Measurements from ENCODE around the gene USP43. TPM values are rescaled to one million over a fixed set of nuclear protein-coding genes. Genes with fewer than 3 reads are reported as not detected.

USP43 gene
- total and polyA plus RNA-seq, 10 of the 15 experiments (the other 5 are each of a cell fraction or from before 2014, with no cell fraction given): 0.94 TPM; not detected in 9

- Histone ChIP-seq H4K20me1 (ENCODE audit: control insufficient read depth, insufficient read depth) (no peaks in the 10 kb centered on the region), H2AFZ (ENCODE audit: control insufficient read depth, low read depth, low read length) (no peak overlapping the region), H3K4me3 (no peak overlapping the region), H3K27me3 (replicated peaks in 1 of 2; ENCODE audit: control insufficient read depth in 2 of 2, insufficient read depth in 2 of 2, low read length in 1 of 2) (no peaks in the 10 kb centered on the region; a peak in 1 of 4 replicates), H3K36me3 (ENCODE audit: control insufficient read depth in 2 of 2, insufficient read depth in 2 of 2, low read length in 1 of 2) (no peaks in the 10 kb centered on the region), H3K27ac (ENCODE audit: control insufficient read depth, insufficient read depth) (no peak overlapping the region), H3K79me2 (ENCODE audit: control insufficient read depth, insufficient read depth, low read length) (no peaks in the 10 kb centered on the region), H3K4me2 (ENCODE audit: control insufficient read depth, insufficient read depth) (no peak overlapping the region), H3K9ac (ENCODE audit: control insufficient read depth, insufficient read depth, low read length) (no peak overlapping the region), H3K4me1 (ENCODE audit: control insufficient read depth, insufficient read depth, low read length) (no peaks in the 10 kb centered on the region), H3K9me3 (replicated peaks; ENCODE audit: control insufficient read depth, insufficient read depth, low read length) (no peaks in the 10 kb centered on the region)
- intact Hi-C loops (cut with micrococcal nuclease; ENCODE audit: unreplicated experiment): loop anchor here (2.0 kb wide), 1 partner anchor 39 kb away; no protein-coding TSS in a partner anchor
- BruUV-seq (replicated peaks): no TSS peak
- 18% methylated on average over 10 of the region's 11 CpGs for WGBS (ENCODE audit: insufficient coverage, insufficient replicate concordance, low lambda C conversion rate, missing lambda C conversion rate)
- no peak for DNase-seq (ENCODE audit: low read depth, low spot score)
- ChIA-PET RAD21 (ENCODE audit: unreplicated experiment) (interaction anchor here (1.4 kb wide), 1 partner anchor 39 kb away, joined by 3 read pairs; no protein-coding TSS in a partner anchor), CTCF (interaction anchor here (0.7 to 1.7 kb wide), 4 partner anchors 9 to 41 kb away, joined by 3 to 5 read pairs (median 4); no protein-coding TSS in a partner anchor), POLR2A (interaction anchor here (0.7 kb wide), 1 partner anchor 13 kb away, joined by 4 read pairs; no protein-coding TSS in a partner anchor), SMC1A (ENCODE audit: uncharacterized antibody, unreplicated experiment) (no interaction called here)
- in situ Hi-C loops (cut with MboI): no loop called here
- ATAC-seq: no peak
- no peak for FAIRE-seq
- TF ChIP-seq ATF2 (IDR thresholded peaks at IDR 0.05; ENCODE audit: low read length): no peak
- TF ChIP-seq POLR2AphosphoS5 (IDR thresholded peaks at IDR 0.05; ENCODE audit: low read length): no peak
- no peak for TF ChIP-seq CHD4 (IDR thresholded peaks at IDR 0.05)
- TF ChIP-seq E2F4 (IDR thresholded peaks at IDR 0.05; ENCODE audit: low read depth, low read length): no peak
- TF ChIP-seq POLR2AphosphoS2 (IDR thresholded peaks at IDR 0.05; ENCODE audit: low read depth, low read length): no peak
- no peak for TF ChIP-seq TAF1 (IDR thresholded peaks at IDR 0.05; ENCODE audit: borderline replicate concordance, low read depth, low read length)
- TF ChIP-seq RAD51 (IDR thresholded peaks at IDR 0.05): no peak
- TF ChIP-seq HCFC1 (IDR thresholded peaks at IDR 0.05; ENCODE audit: low read length): no peak
- TF ChIP-seq ZBTB33 (IDR thresholded peaks at IDR 0.05): no peak
- no peak for TF ChIP-seq RELB (IDR thresholded peaks at IDR 0.05; ENCODE audit: low read depth)
- no peak for TF ChIP-seq SUPT20H (IDR thresholded peaks at IDR 0.05; ENCODE audit: borderline replicate concordance, control insufficient read depth, low read depth, low read length)
- TF ChIP-seq ATF3 (IDR thresholded peaks at IDR 0.05; ENCODE audit: borderline replicate concordance, extremely low read depth, low read depth, low read length): no peak
- no peak for TF ChIP-seq BCL3 (IDR thresholded peaks at IDR 0.05; ENCODE audit: borderline replicate concordance, insufficient read depth, low read depth, low read length, poor library complexity, severe bottlenecking)
- no peak for TF ChIP-seq ZNF384 (IDR thresholded peaks at IDR 0.05; ENCODE audit: borderline replicate concordance, low read depth, low read length)
These were observed 84.6 kb downstream of the USP43 start for GRCh38 chr17:9729735-9730420.
